ENCODE measurements around the gene SGCA. TPM values are rescaled to one million over a fixed set of nuclear protein-coding genes. Genes with fewer than 3 reads are reported as not detected.

Gene SGCA
- total and polyA plus RNA-seq, 2 of the 13 experiments (the other 11 are each of a cell fraction or from before 2014, with no cell fraction given), result not detected

GRCh38 chr17:50213026-50214022 lies 47.5 kb downstream of the SGCA start:
- H3K27ac ChIP-seq (ENCODE audit: extremely low read length, insufficient read depth, low read length), result no peak overlapping the region
- H3K4me3 ChIP-seq (replicated peaks in 1 of 3; ENCODE audit: insufficient read depth in 1 of 3, low read depth in 2 of 3, low read length in 3 of 3), result no peak overlapping the region
- ChIA-PET CTCF (ENCODE audit: low intra/inter-chr PET ratio, low total read pairs) (interaction anchor here (2.0 kb wide), 1 partner anchor 13 kb away, joined by 11 read pairs; no protein-coding TSS in a partner anchor), POLR2A (no interaction called here)
- no peaks in the 10 kb centered on the region for H3K79me2 ChIP-seq (ENCODE audit: insufficient read depth, low read length)
- no peaks in the 10 kb centered on the region for H3K9me3 ChIP-seq (ENCODE audit: low read length)
- H3K27me3 ChIP-seq (ENCODE audit: control insufficient read depth in 1 of 2, insufficient read depth in 2 of 2, low read length in 2 of 2), result peaks cover 0 to 32% of the 10 kb centered on the region in 2 experiments; a peak in 4 of 5 replicates
- intact Hi-C loops (cut with micrococcal nuclease; ENCODE audit: unreplicated experiment), result no loop called here
- ATAC-seq (peak; percentile 54), FAIRE-seq (no peak), DNase-seq (ENCODE audit: low spot score) (peak; percentile 73)
- no peaks in the 10 kb centered on the region for H3K36me3 ChIP-seq (replicated peaks in 1 of 2; ENCODE audit: control insufficient read depth in 1 of 2, insufficient read depth in 2 of 2, low read length in 2 of 2)
- in situ Hi-C loops (cut with HindIII; ENCODE audit: extremely low pct_ligation_motif_present, low pct_unique_long_range_greater_than_20kb), result no loop called here
- no peak overlapping the region for H3K9ac ChIP-seq (ENCODE audit: insufficient read depth, low read depth, low read length)
- no peak overlapping the region for H2AFZ ChIP-seq (ENCODE audit: low read length)
- no TSS peak for BruUV-seq (replicated peaks)
- 47% methylated on average over 9 of the region's 9 CpGs for WGBS (ENCODE audit: low lambda C conversion rate)
- H3K4me2 ChIP-seq (ENCODE audit: low read depth, low read length), result no peak overlapping the region
- H4K20me1 ChIP-seq (ENCODE audit: insufficient read depth, low read length), result no peaks in the 10 kb centered on the region
- peaks cover 68% of the 10 kb centered on the region for H3K4me1 ChIP-seq (ENCODE audit: insufficient read depth, low read length)
- TF ChIP-seq ZNF780A (CRISPR knock-in tag; IDR thresholded peaks at IDR 0.05), result peak; percentile 89
- TF ChIP-seq ZNF564 (CRISPR knock-in tag; IDR thresholded peaks at IDR 0.05), result no peak
- no peak for TF ChIP-seq ZNF747 (CRISPR knock-in tag; IDR thresholded peaks at IDR 0.05; ENCODE audit: borderline replicate concordance)
- TF ChIP-seq IRF9 (CRISPR knock-in tag; IDR thresholded peaks at IDR 0.05; ENCODE audit: borderline replicate concordance), result 0 out of 2 replicates have a peak, but pooled peaks have one; percentile 30
- no peak for TF ChIP-seq ZNF44 (CRISPR knock-in tag; IDR thresholded peaks at IDR 0.05)
- no peak for TF ChIP-seq ZNF556 (CRISPR knock-in tag; IDR thresholded peaks at IDR 0.05; ENCODE audit: borderline replicate concordance)
- TF ChIP-seq GATA4 (IDR thresholded peaks at IDR 0.05; ENCODE audit: borderline replicate concordance, low read depth), result no peak
- TF ChIP-seq, protein P1, sequence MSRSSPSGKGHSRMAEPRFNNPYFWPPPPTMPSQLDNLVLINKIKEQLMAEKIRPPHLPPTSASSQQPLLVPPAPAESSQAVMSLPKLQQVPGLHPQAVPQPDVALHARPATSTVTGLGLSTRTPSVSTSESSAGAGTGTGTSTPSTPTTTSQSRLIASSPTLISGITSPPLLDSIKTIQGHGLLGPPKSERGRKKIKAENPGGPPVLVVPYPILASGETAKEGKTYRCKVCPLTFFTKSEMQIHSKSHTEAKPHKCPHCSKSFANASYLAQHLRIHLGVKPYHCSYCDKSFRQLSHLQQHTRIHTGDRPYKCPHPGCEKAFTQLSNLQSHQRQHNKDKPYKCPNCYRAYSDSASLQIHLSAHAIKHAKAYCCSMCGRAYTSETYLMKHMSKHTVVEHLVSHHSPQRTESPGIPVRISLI (CRISPR knock-in tag; IDR thresholded peaks at IDR 0.05; ENCODE audit: borderline replicate concordance), result peak; percentile 49; the same call in 1 of the 2 replicates
- TF ChIP-seq ZNF337 (CRISPR knock-in tag; IDR thresholded peaks at IDR 0.05; ENCODE audit: borderline replicate concordance, low read depth), result no peak
- no peak for TF ChIP-seq NFKB2 (CRISPR knock-in tag; IDR thresholded peaks at IDR 0.05; ENCODE audit: borderline replicate concordance)
- TF ChIP-seq KLF11 (CRISPR knock-in tag; IDR thresholded peaks at IDR 0.05), result no peak
- TF ChIP-seq ZNF382 (CRISPR knock-in tag; IDR thresholded peaks at IDR 0.05; ENCODE audit: borderline replicate concordance), result no peak
- TF ChIP-seq CENPT (CRISPR knock-in tag; IDR thresholded peaks at IDR 0.05; ENCODE audit: low read depth), result no peak
- TF ChIP-seq HDAC6 (IDR thresholded peaks at IDR 0.05; ENCODE audit: low read depth, low read length), result no peak
- TF ChIP-seq FOXA3 (CRISPR knock-in tag; IDR thresholded peaks at IDR 0.05), result no peak
- TF ChIP-seq FOXP1 (IDR thresholded peaks at IDR 0.05), result no peak
- TF ChIP-seq FOXP1 (CRISPR knock-in tag; IDR thresholded peaks at IDR 0.05), result no peak
- TF ChIP-seq FOXO1 (CRISPR knock-in tag; IDR thresholded peaks at IDR 0.05), result no peak
- TF ChIP-seq AFF4 (CRISPR knock-in tag; IDR thresholded peaks at IDR 0.05), result no peak
